Naive thymus-derived CD4-positive, alpha-beta T cell (primary cell): Measurements from ENCODE around the gene TSSC4. TPM values are rescaled to one million over a fixed set of nuclear protein-coding genes. Genes with fewer than 3 reads are reported as not detected.
A peak's percentile ranks its signal among the peaks of the same experiment; 100 is the strongest.

ENCODE experiments used
- ATAC-seq: fragments of 150-1000 bp; cut with Tn5 transposase; 2 replicates; pipeline ENCODE4 v1.10.0; 2021; ENCODE audit warnings: mild to moderate bottlenecking, moderate library complexity
- CTCF ChIA-PET: fragments of 350-600 bp; sonication (Branson Sonifier 250); formaldehyde crosslinking; loops from one replicate; lab custom pipeline; 2021; ENCODE audit warnings: antibody characterized with exemption; lab: Charles Lee
- POLR2A ChIA-PET: fragments of 350-600 bp; sonication (Branson Sonifier 250); formaldehyde crosslinking; loops from one replicate; lab custom pipeline; 2021; ENCODE audit warnings: antibody characterized with exemption, inconsistent platforms; lab: Charles Lee
- DNase-seq, 9 donors: peaks; one replicate each; pipeline versions ENCODE4 v3.0.0 to v3.0.0-alpha.2; 2020 to 2022; ENCODE audit warnings: mixed read lengths in 1 of 9
- H3K27ac ChIP-seq: one replicate; pipeline ENCODE4 v1.7.0; 2013; ENCODE audit warnings: mild to moderate bottlenecking, low read depth, low read length, moderate library complexity
- H3K27me3 ChIP-seq, 2 donors: one replicate each; pipeline ENCODE4 v1.7.0; 2013; ENCODE audit warnings: low read length in 2 of 2, mild to moderate bottlenecking in 2 of 2, moderate library complexity in 2 of 2; ENCODE audit not compliant: control insufficient read depth in 2 of 2, insufficient read depth in 2 of 2
- H3K36me3 ChIP-seq, 3 experiments: 1 replicate in 2 of 3; 2 replicates in 1 of 3; pipeline ENCODE4 v1.7.0; 2013; ENCODE audit warnings: low read length in 3 of 3, mild to moderate bottlenecking in 3 of 3, moderate library complexity in 1 of 3; ENCODE audit not compliant: insufficient read depth in 3 of 3, control insufficient read depth in 2 of 3
- H3K4me1 ChIP-seq, 2 donors: one replicate each; pipeline ENCODE4 v1.7.0; 2013; ENCODE audit warnings: low read length in 2 of 2, mild to moderate bottlenecking in 2 of 2, moderate library complexity in 1 of 2; ENCODE audit not compliant: control insufficient read depth in 2 of 2, insufficient read depth in 2 of 2
- H3K4me3 ChIP-seq: 2 replicates; pipeline ENCODE4 v1.7.0; 2013; ENCODE audit warnings: mild to moderate bottlenecking, low read length
- H3K9me3 ChIP-seq, 3 experiments: 1 replicate in 2 of 3; 2 replicates in 1 of 3; pipeline ENCODE4 v1.7.0; 2013; ENCODE audit warnings: low read length in 3 of 3; ENCODE audit not compliant: control insufficient read depth in 2 of 3
- H3K27ac Mint-ChIP-seq, 9 donors: one replicate each; pipeline ENCODE4 v1.8.0; 2020 to 2022; ENCODE audit warnings: mixed read lengths in 9 of 9, mild to moderate bottlenecking in 8 of 9, moderate library complexity in 5 of 9, inconsistent platforms in 2 of 9
- H3K27me3 Mint-ChIP-seq, 5 donors: one replicate each; pipeline ENCODE4 v1.8.0; 2021 to 2022; ENCODE audit warnings: mixed read lengths in 5 of 5, mild to moderate bottlenecking in 1 of 5
- H3K36me3 Mint-ChIP-seq, 5 donors: one replicate each; pipeline ENCODE4 v1.8.0; 2020 to 2022; ENCODE audit warnings: mixed read lengths in 5 of 5, mild to moderate bottlenecking in 3 of 5, inconsistent platforms in 1 of 5
- H3K4me1 Mint-ChIP-seq, 7 donors: one replicate each; pipeline ENCODE4 v1.8.0; 2020 to 2022; ENCODE audit warnings: mixed read lengths in 7 of 7, mild to moderate bottlenecking in 3 of 7, inconsistent platforms in 1 of 7
- H3K4me3 Mint-ChIP-seq, 10 donors: one replicate each; pipeline ENCODE4 v1.8.0; 2020 to 2022; ENCODE audit warnings: mild to moderate bottlenecking in 10 of 10, mixed read lengths in 10 of 10, moderate library complexity in 6 of 10, inconsistent platforms in 2 of 10
- H3K9me3 Mint-ChIP-seq, 11 donors: one replicate each; pipeline ENCODE4 v1.8.0; 2020 to 2022; ENCODE audit warnings: mixed read lengths in 11 of 11, mild to moderate bottlenecking in 4 of 11, inconsistent platforms in 1 of 11, moderate library complexity in 1 of 11
- intact Hi-C, 2 donors: fragments of 100-400 bp; cut with micrococcal nuclease; formaldehyde crosslinking; loops; one replicate each; pipeline ENCODE4 v1.15.1; 2023
- polyA plus RNA-seq, 2 donors: library from polyadenylated mRNA; unstranded; fragments of 300-500 nt; fragmentation: Illumina TruSeq; gene quantifications; one replicate each; pipeline ENCODE4 v1.2.3, GENCODE V29; 2021
- total RNA-seq, 6 experiments: library from RNA in 5 of 6; stranded (reverse) in 5 of 6; gene quantifications; 1 replicate in 5 of 6; 2 replicates in 1 of 6; pipeline ENCODE4 v1.2.3 and lab custom pipeline; 2021 to 2026

Gene TSSC4
- total and polyA plus RNA-seq, 7 experiments from 2014 or later, result 43.6 to 83.7 (median 51.7) TPM

DNA sequence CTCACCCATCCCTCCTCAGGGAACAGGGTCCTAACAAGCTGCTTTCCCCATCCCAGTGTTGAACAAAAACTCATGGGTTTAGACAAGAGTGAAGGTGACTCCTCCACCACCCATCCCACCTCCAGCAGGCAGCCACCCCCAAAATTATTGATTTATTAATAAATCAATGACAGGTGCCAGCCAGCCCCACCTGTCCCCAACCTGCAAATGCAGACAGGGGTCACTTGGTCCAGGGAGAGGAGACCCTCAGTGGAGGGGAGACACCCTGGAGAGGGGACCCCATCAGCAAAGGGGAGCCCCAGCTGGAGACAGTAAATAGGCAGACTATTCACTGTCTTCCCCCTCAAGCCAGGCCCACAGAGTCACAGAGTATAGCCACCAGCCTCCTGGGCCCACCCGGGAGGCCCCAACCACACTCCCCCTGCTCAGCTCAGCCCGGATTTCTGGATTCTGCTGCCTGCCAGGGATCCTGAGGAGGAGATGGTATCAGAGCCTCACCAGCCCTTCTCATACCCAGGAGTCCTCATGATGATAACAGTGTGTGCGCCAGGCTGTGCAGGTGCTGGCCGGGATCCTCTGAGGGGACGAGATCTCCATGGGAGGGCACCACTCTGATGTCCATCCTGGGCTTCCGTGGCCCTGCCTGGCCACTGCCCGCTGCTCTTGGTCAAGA is 32.2 kb upstream of the TSSC4 start:
- Mint-ChIP-seq H3K27me3 (peaks cover 0 to 5% (median 0%) of the 10 kb centered on the region in 5 donors), H3K27ac (no peak overlapping the region), H3K9me3 (no peaks in the 10 kb centered on the region), H3K36me3 (no peaks in the 10 kb centered on the region), H3K4me1 (peaks cover 0 to 2% (median 0%) of the 10 kb centered on the region in 7 donors), H3K4me3 (no peak overlapping the region)
- CTCF ChIA-PET, result no interaction called here
- Histone ChIP-seq H3K9me3 (no peaks in the 10 kb centered on the region), H3K4me3 (no peak overlapping the region), H3K36me3 (no peaks in the 10 kb centered on the region), H3K27me3 (no peaks in the 10 kb centered on the region), H3K4me1 (no peaks in the 10 kb centered on the region), H3K27ac (no peak overlapping the region)
- intact Hi-C loops, result no loop called here
- ATAC-seq, result no peak
- no peak for DNase-seq
- POLR2A ChIA-PET, result no interaction called here

DNA sequence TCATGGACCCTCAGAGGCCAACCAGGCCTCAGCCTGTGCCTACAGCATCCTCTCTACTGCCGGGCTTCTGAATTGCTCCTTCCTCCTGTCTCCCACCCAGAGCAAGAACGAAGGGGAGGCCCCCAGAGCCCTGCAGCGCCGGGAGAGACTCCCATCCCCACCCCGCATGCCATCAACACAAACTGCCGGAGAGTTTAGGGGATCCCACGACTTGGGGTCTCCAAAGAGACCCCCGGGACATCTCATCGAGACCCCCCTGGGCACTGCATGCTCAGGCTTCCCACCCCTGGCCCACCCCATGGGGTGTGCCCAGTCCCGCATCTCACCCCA is 31.7 kb upstream of the TSSC4 start:
- no peaks in the 10 kb centered on the region for H3K9me3 Mint-ChIP-seq
- H3K4me1 ChIP-seq, result no peaks in the 10 kb centered on the region
- H3K36me3 ChIP-seq, result no peaks in the 10 kb centered on the region
- intact Hi-C loops, result no loop called here
- H3K4me1 Mint-ChIP-seq, result peaks cover 0 to 2% (median 0%) of the 10 kb centered on the region in 7 donors
- no peak overlapping the region for H3K27ac ChIP-seq
- H3K4me3 Mint-ChIP-seq, result no peak overlapping the region
- H3K27me3 Mint-ChIP-seq, result peaks cover 0 to 7% (median 0%) of the 10 kb centered on the region in 5 donors
- H3K4me3 ChIP-seq, result no peak overlapping the region
- POLR2A ChIA-PET, result no interaction called here
- ATAC-seq (no peak), DNase-seq (no peak)
- no peaks in the 10 kb centered on the region for H3K27me3 ChIP-seq
- CTCF ChIA-PET, result no interaction called here
- H3K36me3 Mint-ChIP-seq, result no peaks in the 10 kb centered on the region
- no peaks in the 10 kb centered on the region for H3K9me3 ChIP-seq
- H3K27ac Mint-ChIP-seq, result no peak overlapping the region

- CTCF ChIA-PET, result no interaction called here
- Mint-ChIP-seq H3K27me3 (peaks cover 0 to 10% (median 0%) of the 10 kb centered on the region in 5 donors), H3K36me3 (no peaks in the 10 kb centered on the region), H3K9me3 (no peaks in the 10 kb centered on the region), H3K27ac (no peak overlapping the region), H3K4me3 (no peak overlapping the region), H3K4me1 (peaks cover 0 to 2% (median 0%) of the 10 kb centered on the region in 7 donors)
- ATAC-seq (no peak), DNase-seq (no peak)
- POLR2A ChIA-PET, result no interaction called here
- intact Hi-C loops, result no loop called here
- no peaks in the 10 kb centered on the region for H3K4me1 ChIP-seq
- H3K36me3 ChIP-seq, result no peaks in the 10 kb centered on the region
- H3K4me3 ChIP-seq, result no peak overlapping the region
- H3K27me3 ChIP-seq, result no peaks in the 10 kb centered on the region
- no peak overlapping the region for H3K27ac ChIP-seq
- no peaks in the 10 kb centered on the region for H3K9me3 ChIP-seq
Measured at GRCh38 chr11:2369320-2369719, 31.2 kb upstream of the TSSC4 start.

DNA sequence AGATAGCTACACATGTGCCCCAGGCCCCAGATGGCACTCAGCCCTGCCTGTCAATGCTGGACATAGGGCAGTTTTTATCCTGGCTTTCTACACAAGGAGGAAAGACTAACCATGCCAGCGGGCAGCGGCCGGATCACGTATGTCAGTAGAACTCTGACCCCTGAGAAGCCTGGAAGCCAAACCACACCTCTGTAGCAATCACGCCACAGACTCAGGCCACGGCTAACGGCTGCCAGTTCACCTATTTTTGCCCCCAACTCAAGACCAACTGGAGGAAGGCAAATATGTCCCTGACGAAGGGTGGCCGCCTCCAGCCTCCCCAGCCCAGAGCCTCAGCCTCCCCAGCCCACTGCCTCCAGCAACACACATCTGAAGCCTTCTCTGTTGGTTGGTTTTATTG is 30.7 kb upstream of the TSSC4 start:
- peak overlapping the region in 1 of 9 donors; percentile 13 for H3K27ac Mint-ChIP-seq
- peaks cover 0 to 10% (median 0%) of the 10 kb centered on the region in 5 donors for H3K27me3 Mint-ChIP-seq
- no peaks in the 10 kb centered on the region for H3K9me3 ChIP-seq
- H3K27me3 ChIP-seq, result no peaks in the 10 kb centered on the region
- DNase-seq (no peak), ATAC-seq (no peak)
- no peaks in the 10 kb centered on the region for H3K9me3 Mint-ChIP-seq
- ChIA-PET CTCF (no interaction called here), POLR2A (no interaction called here)
- H3K4me1 ChIP-seq, result no peaks in the 10 kb centered on the region
- no peak overlapping the region for H3K27ac ChIP-seq
- intact Hi-C loops, result no loop called here
- peaks cover 0 to 2% (median 0%) of the 10 kb centered on the region in 7 donors for H3K4me1 Mint-ChIP-seq
- H3K36me3 Mint-ChIP-seq, result no peaks in the 10 kb centered on the region
- no peaks in the 10 kb centered on the region for H3K36me3 ChIP-seq
- H3K4me3 Mint-ChIP-seq, result no peak overlapping the region
- no peak overlapping the region for H3K4me3 ChIP-seq

- no peak overlapping the region for H3K4me3 Mint-ChIP-seq
- no peak overlapping the region for H3K4me3 ChIP-seq
- no peaks in the 10 kb centered on the region for H3K9me3 ChIP-seq
- H3K4me1 ChIP-seq, result peaks cover 14 to 16% of the 10 kb centered on the region in 2 donors
- no peaks in the 10 kb centered on the region for H3K9me3 Mint-ChIP-seq
- peak overlapping the region in 1 of 9 donors; percentile 74 for H3K27ac Mint-ChIP-seq
- CTCF ChIA-PET, result interaction anchor here (0.7 to 1.1 kb wide), 2 partner anchors 12 to 175 kb away, joined by 3 read pairs; no protein-coding TSS in a partner anchor
- DNase-seq (no peak), ATAC-seq (no peak)
- H3K27me3 ChIP-seq, result no peaks in the 10 kb centered on the region
- POLR2A ChIA-PET, result interaction anchor here (0.7 to 3.6 kb wide), 2 partner anchors 25 to 297 kb away, joined by 3 to 21 read pairs; partner anchors contain the start of gene TSSC4
- intact Hi-C loops, result loop anchor here (5.0 kb wide), 2 partner anchors 67 to 513 kb away; partner anchors contain the start of gene CDKN1C (in 1 of the 2)
- H3K27me3 Mint-ChIP-seq, result peaks cover 0 to 10% (median 0%) of the 10 kb centered on the region in 5 donors
- H3K36me3 Mint-ChIP-seq, result no peaks in the 10 kb centered on the region
- peaks cover 4 to 16% (median 7%) of the 10 kb centered on the region in 7 donors for H3K4me1 Mint-ChIP-seq
- no peak overlapping the region for H3K27ac ChIP-seq
- H3K36me3 ChIP-seq, result peaks cover 0 to 8% (median 0%) of the 10 kb centered on the region in 3 experiments
Measured at GRCh38 chr11:2374456-2375201, 25.9 kb upstream of the TSSC4 start.

DNA sequence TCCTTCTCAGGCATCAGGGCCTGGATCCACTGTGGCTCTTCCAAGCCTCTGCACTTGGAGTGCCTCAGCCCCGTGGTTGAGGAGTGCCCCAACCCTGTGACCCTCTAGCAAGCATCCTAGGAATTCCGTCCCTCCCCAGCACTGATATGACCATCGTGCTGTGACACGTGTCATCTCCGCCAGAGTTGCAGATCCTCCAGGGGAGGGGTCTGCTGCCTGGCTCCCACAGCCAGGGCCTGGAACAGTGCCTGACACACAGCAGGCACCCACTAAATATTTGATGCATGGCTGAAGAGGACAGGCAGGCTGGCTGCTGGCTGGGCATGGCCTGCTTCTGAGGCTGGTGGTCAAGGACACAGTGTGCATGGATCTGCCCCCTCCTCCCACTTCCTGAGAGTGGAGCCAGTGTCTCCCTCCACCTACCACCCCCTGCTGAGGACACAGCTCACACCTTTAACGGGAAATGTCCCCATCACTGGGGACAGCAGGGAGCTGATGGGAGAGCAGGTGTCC is 25.2 kb upstream of the TSSC4 start:
- ATAC-seq (no peak), DNase-seq (no peak)
- Mint-ChIP-seq H3K27ac (peak overlapping the region in 1 of 9 donors; percentile 74), H3K4me1 (peaks cover 8 to 23% (median 13%) of the 10 kb centered on the region in 7 donors), H3K36me3 (no peaks in the 10 kb centered on the region), H3K27me3 (peaks cover 0 to 10% (median 0%) of the 10 kb centered on the region in 5 donors), H3K4me3 (peak overlapping the region in 8 of 10 donors; percentile 33 to 89 (median 57)), H3K9me3 (no peaks in the 10 kb centered on the region)
- Histone ChIP-seq H3K36me3 (peaks cover 0 to 8% (median 0%) of the 10 kb centered on the region in 3 experiments), H3K4me1 (peaks cover 19 to 21% of the 10 kb centered on the region in 2 donors), H3K27ac (no peak overlapping the region), H3K27me3 (no peaks in the 10 kb centered on the region), H3K9me3 (no peaks in the 10 kb centered on the region), H3K4me3 (no peak overlapping the region)
- ChIA-PET CTCF (no interaction called here), POLR2A (interaction anchor here (0.7 to 3.6 kb wide), 4 partner anchors 9 to 72 kb away, joined by 3 to 21 read pairs (median 4); partner anchors contain the start of gene TSSC4)
- intact Hi-C loops, result loop anchor here (5.0 kb wide), 2 partner anchors 68 to 512 kb away; partner anchors contain the start of gene CDKN1C (in 1 of the 2)
